HEK293T (cell line): ENCODE data around the gene PIEZO2.
"Not testable (repeated sequence)": the region's sequence is repeated elsewhere in the genome, so short reads cannot be mapped to it uniquely, and the experiment has no call there.

ENCODE experiments used
- CTCF ChIA-PET: fragments of 350-600 bp; formaldehyde crosslinking; extraction: SDS; loops from one replicate; lab custom pipeline; 2021; ENCODE audit warnings: antibody characterized with exemption, inconsistent platforms; lab: Yijun Ruan, JAX
- POLR2A ChIA-PET: fragments of 350-600 bp; formaldehyde crosslinking; extraction: SDS; loops from one replicate; lab custom pipeline; 2020; ENCODE audit warnings: antibody characterized with exemption, inconsistent platforms; lab: Yijun Ruan, JAX
- DNase-seq: peaks from one replicate; pipeline ENCODE4 v3.0.0; 2012; ENCODE audit warnings: mixed read lengths; ENCODE audit errors: extremely low spot score
- ARNT ChIP-seq: fragments of 450-650 bp; IDR thresholded peaks from 2 replicates; pipeline ENCODE4 v1.6.1; 2017; ENCODE audit warnings: mild to moderate bottlenecking
- BHLHE40 ChIP-seq: fragments of 450-650 bp; IDR thresholded peaks from 2 replicates; pipeline ENCODE4 v1.6.1; 2016; ENCODE audit warnings: mild to moderate bottlenecking, moderate library complexity, borderline replicate concordance
- CTBP1 ChIP-seq: fragments of 450-650 bp; IDR thresholded peaks from 2 replicates; pipeline ENCODE4 v1.6.1; 2016; ENCODE audit warnings: borderline replicate concordance
- ELF4 ChIP-seq: fragments of 450-650 bp; IDR thresholded peaks from 2 replicates; pipeline ENCODE4 v1.6.1; 2017; ENCODE audit warnings: antibody characterized with exemption
- FOXA1 ChIP-seq: fragments of 450-650 bp; IDR thresholded peaks from 2 replicates; pipeline ENCODE4 v1.6.1; 2016; ENCODE audit warnings: mild to moderate bottlenecking
- FOXK2 ChIP-seq: fragments of 450-650 bp; IDR thresholded peaks from 2 replicates; pipeline ENCODE4 v1.6.1; 2016; ENCODE audit warnings: mild to moderate bottlenecking
- FOXM1 ChIP-seq: fragments of 450-650 bp; IDR thresholded peaks from 2 replicates; pipeline ENCODE4 v1.6.1; 2017; ENCODE audit warnings: mild to moderate bottlenecking, borderline replicate concordance
- HDGF ChIP-seq: fragments of 450-650 bp; IDR thresholded peaks from 2 replicates; pipeline ENCODE4 v1.6.1; 2017; ENCODE audit warnings: antibody characterized with exemption, borderline replicate concordance
- L3MBTL2 ChIP-seq: fragments of 450-650 bp; conservative IDR thresholded peaks from 2 replicates; pipeline ENCODE4 v1.6.1; 2016; ENCODE audit warnings: mild to moderate bottlenecking
- LEF1 ChIP-seq: fragments of 450-650 bp; IDR thresholded peaks from 2 replicates; pipeline ENCODE4 v1.6.1; 2017; ENCODE audit warnings: mild to moderate bottlenecking, borderline replicate concordance
- NFRKB ChIP-seq: fragments of 450-650 bp; IDR thresholded peaks from 2 replicates; pipeline ENCODE4 v1.6.1; 2016; ENCODE audit warnings: mild to moderate bottlenecking, moderate library complexity
- PKNOX1 ChIP-seq: fragments of 450-650 bp; IDR thresholded peaks from 2 replicates; pipeline ENCODE4 v1.6.1; 2016
- SP1 ChIP-seq: fragments of 450-650 bp; IDR thresholded peaks from 2 replicates; pipeline ENCODE4 v1.6.1; 2017
- SUZ12 ChIP-seq: fragments of 450-650 bp; IDR thresholded peaks from 2 replicates; pipeline ENCODE4 v1.6.1; 2016; ENCODE audit warnings: mild to moderate bottlenecking
- TARDBP ChIP-seq: fragments of 450-650 bp; IDR thresholded peaks from 2 replicates; pipeline ENCODE4 v1.6.1; 2016
- ZNF384 ChIP-seq: fragments of 450-650 bp; IDR thresholded peaks from 2 replicates; pipeline ENCODE4 v1.6.1; 2016

Gene PIEZO2

GRCh38 chr18:11176481-11176881 lies 27.1 kb upstream of the PIEZO2 start:
- CTCF ChIA-PET: no interaction called here
- POLR2A ChIA-PET: no interaction called here
- TF ChIP-seq NFRKB: no peak
- TF ChIP-seq SUZ12: no peak
- TF ChIP-seq BHLHE40: no peak
- TF ChIP-seq ZNF384: no peak
- no peak for TF ChIP-seq L3MBTL2
- no peak for DNase-seq

GRCh38 chr18:11175266-11175979 lies 26.1 kb upstream of the PIEZO2 start:
- DNase-seq: no peak
- POLR2A ChIA-PET: no interaction called here
- CTCF ChIA-PET: no interaction called here
- TF ChIP-seq ELF4: no peak
- TF ChIP-seq BHLHE40: no peak
- no peak for TF ChIP-seq SP1
- no peak for TF ChIP-seq NFRKB
- TF ChIP-seq LEF1: no peak
- TF ChIP-seq CTBP1: no peak
- no peak for TF ChIP-seq ARNT
- TF ChIP-seq PKNOX1: no peak
- TF ChIP-seq ZNF384: no peak

GRCh38 chr18:11174179-11174578 lies 24.8 kb upstream of the PIEZO2 start:
- CTCF ChIA-PET, DNase-seq, POLR2A ChIA-PET: not testable (repeated sequence)

- ChIA-PET POLR2A (no interaction called here), CTCF (no interaction called here)
- DNase-seq: no peak
- TF ChIP-seq ELF4: no peak
- TF ChIP-seq FOXK2: no peak
- TF ChIP-seq L3MBTL2: no peak
- TF ChIP-seq BHLHE40: no peak
- TF ChIP-seq SUZ12: no peak
- no peak for TF ChIP-seq FOXM1
- no peak for TF ChIP-seq ZNF384
- no peak for TF ChIP-seq ARNT
- no peak for TF ChIP-seq TARDBP
- no peak for TF ChIP-seq PKNOX1
Measured at GRCh38 chr18:11167778-11168177, 18.4 kb upstream of the PIEZO2 start.

- ChIA-PET POLR2A (no interaction called here), CTCF (no interaction called here)
- DNase-seq: no peak
- TF ChIP-seq SP1 (no peak), LEF1 (no peak), FOXA1 (no peak), HDGF (no peak), FOXM1 (no peak), CTBP1 (no peak), TARDBP (no peak), SUZ12 (no peak)
Measured at GRCh38 chr18:11165952-11166351, 16.6 kb upstream of the PIEZO2 start.

- DNase-seq: no peak
- CTCF ChIA-PET: no interaction called here
- TF ChIP-seq ELF4: no peak
- no peak for TF ChIP-seq LEF1
- no peak for TF ChIP-seq FOXK2
- no peak for TF ChIP-seq TARDBP
- TF ChIP-seq ZNF384: no peak
- no peak for TF ChIP-seq BHLHE40
- no peak for TF ChIP-seq ARNT
- no peak for TF ChIP-seq SP1
- no peak for TF ChIP-seq HDGF
- no peak for TF ChIP-seq CTBP1
- TF ChIP-seq FOXM1: no peak
- no peak for TF ChIP-seq PKNOX1
- no peak for TF ChIP-seq SUZ12
- no peak for TF ChIP-seq NFRKB
- POLR2A ChIA-PET: no interaction called here
Measured at GRCh38 chr18:11165138-11165537, 15.8 kb upstream of the PIEZO2 start.

- no peak for DNase-seq
- POLR2A ChIA-PET: no interaction called here
- CTCF ChIA-PET: no interaction called here
- no peak for TF ChIP-seq TARDBP
- no peak for TF ChIP-seq ARNT
- TF ChIP-seq FOXK2: no peak
- no peak for TF ChIP-seq FOXA1
- TF ChIP-seq BHLHE40: no peak
- no peak for TF ChIP-seq FOXM1
- TF ChIP-seq ZNF384: no peak
Measured at GRCh38 chr18:11163665-11164064, 14.3 kb upstream of the PIEZO2 start.
